ENCODE data around the gene VASH1.

GRCh38 chr14:76714470-76714869 lies 46.8 kb upstream of the VASH1 start:
- no peak for TF ChIP-seq CTCF (conservative IDR thresholded peaks at IDR 0.05)
- TF ChIP-seq ZFX (IDR thresholded peaks at IDR 0.05): no peak
